ENCODE results near the gene HHAT. TPM values are rescaled to one million over a fixed set of nuclear protein-coding genes. Genes with fewer than 3 reads are reported as not detected.

The HHAT gene
- total RNA-seq, 4 donors from 2014 or later: 4.8 to 5.9 (median 5.3) TPM

DNA sequence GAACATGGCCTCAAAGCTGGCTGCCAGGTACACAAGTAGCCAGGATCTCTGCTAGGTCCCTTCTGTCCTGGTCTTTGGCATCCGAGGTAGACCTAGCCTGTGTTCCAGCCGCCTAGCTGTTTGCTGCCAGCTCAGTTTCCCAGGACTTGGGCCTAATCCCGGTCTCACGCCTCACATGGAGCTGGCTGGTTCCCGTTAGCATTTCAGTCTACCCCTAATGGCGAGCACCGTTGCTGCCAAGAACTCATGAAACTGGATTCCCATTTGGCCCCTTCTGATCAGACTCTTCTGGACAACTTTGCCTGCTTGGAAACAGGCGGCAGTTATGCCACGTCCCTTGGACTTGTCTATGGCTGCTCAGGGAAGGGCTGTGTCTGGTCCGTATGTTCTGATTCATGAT lies 26.2 kb upstream of the HHAT start:
- Histone ChIP-seq H3K27me3 (no peaks in the 10 kb centered on the region), H3K27ac (no peak overlapping the region), H3K4me3 (no peak overlapping the region), H3K36me3 (no peaks in the 10 kb centered on the region), H3K4me1 (peaks cover 0 to 19% (median 4%) of the 10 kb centered on the region in 4 donors), H3K9me3 (no peaks in the 10 kb centered on the region)
- TF ChIP-seq POLR2A (IDR thresholded peaks at IDR 0.05): no peak
- no peak for TF ChIP-seq EP300 (IDR thresholded peaks at IDR 0.05)
- TF ChIP-seq, protein P1, sequence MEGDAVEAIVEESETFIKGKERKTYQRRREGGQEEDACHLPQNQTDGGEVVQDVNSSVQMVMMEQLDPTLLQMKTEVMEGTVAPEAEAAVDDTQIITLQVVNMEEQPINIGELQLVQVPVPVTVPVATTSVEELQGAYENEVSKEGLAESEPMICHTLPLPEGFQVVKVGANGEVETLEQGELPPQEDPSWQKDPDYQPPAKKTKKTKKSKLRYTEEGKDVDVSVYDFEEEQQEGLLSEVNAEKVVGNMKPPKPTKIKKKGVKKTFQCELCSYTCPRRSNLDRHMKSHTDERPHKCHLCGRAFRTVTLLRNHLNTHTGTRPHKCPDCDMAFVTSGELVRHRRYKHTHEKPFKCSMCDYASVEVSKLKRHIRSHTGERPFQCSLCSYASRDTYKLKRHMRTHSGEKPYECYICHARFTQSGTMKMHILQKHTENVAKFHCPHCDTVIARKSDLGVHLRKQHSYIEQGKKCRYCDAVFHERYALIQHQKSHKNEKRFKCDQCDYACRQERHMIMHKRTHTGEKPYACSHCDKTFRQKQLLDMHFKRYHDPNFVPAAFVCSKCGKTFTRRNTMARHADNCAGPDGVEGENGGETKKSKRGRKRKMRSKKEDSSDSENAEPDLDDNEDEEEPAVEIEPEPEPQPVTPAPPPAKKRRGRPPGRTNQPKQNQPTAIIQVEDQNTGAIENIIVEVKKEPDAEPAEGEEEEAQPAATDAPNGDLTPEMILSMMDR (IDR thresholded peaks at IDR 0.05): no peak
- DNase-seq (ENCODE audit: low spot score in 2 of 2): no peak
- 92 to 96% methylated on average over 9 to 10 of the region's 10 CpGs for WGBS, 2 donors

- no peak overlapping the region for H3K27ac ChIP-seq
- WGBS, 2 donors: 95 to 98% methylated on average over 8 of the region's 8 CpGs
These were observed 25.3 kb upstream of the HHAT start for GRCh38 chr1:210303391-210303790.

GRCh38 chr1:210310562-210311153 lies 18.0 kb upstream of the HHAT start:
- 13 to 25% methylated on average over 3 to 6 of the region's 7 CpGs for WGBS, 2 donors
- TF ChIP-seq POLR2A (IDR thresholded peaks at IDR 0.05) (no peak), EP300 (IDR thresholded peaks at IDR 0.05) (no peak)
- TF ChIP-seq, protein P1 (IDR thresholded peaks at IDR 0.05): no peak
- Histone ChIP-seq H3K4me1 (peaks cover 0 to 35% (median 6%) of the 10 kb centered on the region in 4 donors), H3K9me3 (no peaks in the 10 kb centered on the region), H3K4me3 (peak overlapping the region in 3 of 4 donors; percentile 40 to 54 (median 42)), H3K27ac (peak overlapping the region; percentile 8 to 93 (median 77)), H3K27me3 (no peaks in the 10 kb centered on the region), H3K36me3 (no peaks in the 10 kb centered on the region)
- no peak for DNase-seq (ENCODE audit: low spot score in 2 of 2)

More at GRCh38 chr1:210303391-210303790, 25.3 kb upstream of the HHAT start:
- no peak for DNase-seq (ENCODE audit: low spot score in 2 of 2)
- Histone ChIP-seq H3K4me1 (peaks cover 0 to 25% (median 4%) of the 10 kb centered on the region in 4 donors), H3K27me3 (no peaks in the 10 kb centered on the region), H3K4me3 (no peak overlapping the region), H3K36me3 (no peaks in the 10 kb centered on the region), H3K9me3 (no peaks in the 10 kb centered on the region)
- TF ChIP-seq POLR2A (IDR thresholded peaks at IDR 0.05) (no peak), EP300 (IDR thresholded peaks at IDR 0.05) (no peak)
- TF ChIP-seq, protein P1 (IDR thresholded peaks at IDR 0.05): no peak

GRCh38 chr1:210311726-210312493 lies 16.8 kb upstream of the HHAT start:
- DNase-seq (ENCODE audit: low spot score in 2 of 2): peak in 1 of 2 donors; percentile 36
- H3K4me1 ChIP-seq: peaks cover 0 to 35% (median 6%) of the 10 kb centered on the region in 4 donors
- H3K9me3 ChIP-seq: no peaks in the 10 kb centered on the region
- WGBS, 2 donors: 28 to 30% methylated on average over 18 of the region's 18 CpGs
- no peaks in the 10 kb centered on the region for H3K27me3 ChIP-seq
- peak overlapping the region in 3 of 4 donors; percentile 66 to 93 (median 88) for H3K27ac ChIP-seq
- TF ChIP-seq POLR2A (IDR thresholded peaks at IDR 0.05) (no peak), EP300 (IDR thresholded peaks at IDR 0.05) (no peak)
- TF ChIP-seq, protein P1 (IDR thresholded peaks at IDR 0.05): no peak
- peak overlapping the region; percentile 16 to 54 (median 41) for H3K4me3 ChIP-seq
- H3K36me3 ChIP-seq: no peaks in the 10 kb centered on the region

GRCh38 chr1:210313046-210313595 lies 15.6 kb upstream of the HHAT start:
- H3K9me3 ChIP-seq: no peaks in the 10 kb centered on the region
- H3K36me3 ChIP-seq: no peaks in the 10 kb centered on the region
- no peak for DNase-seq (ENCODE audit: low spot score in 2 of 2)
- 74% methylated on average over 6 of the region's 6 CpGs for WGBS, 2 donors
- no peak overlapping the region for H3K4me3 ChIP-seq
- H3K27me3 ChIP-seq: no peaks in the 10 kb centered on the region
- H3K4me1 ChIP-seq: peaks cover 0 to 28% (median 6%) of the 10 kb centered on the region in 4 donors
- TF ChIP-seq EP300 (IDR thresholded peaks at IDR 0.05) (no peak), POLR2A (IDR thresholded peaks at IDR 0.05) (no peak)
- TF ChIP-seq, protein P1 (IDR thresholded peaks at IDR 0.05): no peak
- peak overlapping the region in 1 of 4 donors; percentile 93 for H3K27ac ChIP-seq
